ENCODE measurements around the gene CDC23. TPM values are rescaled to one million over a fixed set of nuclear protein-coding genes. Genes with fewer than 3 reads are reported as not detected.

CDC23 gene
- total RNA-seq, 2 experiments from 2014 or later = 45.0 to 46.7 TPM

DNA sequence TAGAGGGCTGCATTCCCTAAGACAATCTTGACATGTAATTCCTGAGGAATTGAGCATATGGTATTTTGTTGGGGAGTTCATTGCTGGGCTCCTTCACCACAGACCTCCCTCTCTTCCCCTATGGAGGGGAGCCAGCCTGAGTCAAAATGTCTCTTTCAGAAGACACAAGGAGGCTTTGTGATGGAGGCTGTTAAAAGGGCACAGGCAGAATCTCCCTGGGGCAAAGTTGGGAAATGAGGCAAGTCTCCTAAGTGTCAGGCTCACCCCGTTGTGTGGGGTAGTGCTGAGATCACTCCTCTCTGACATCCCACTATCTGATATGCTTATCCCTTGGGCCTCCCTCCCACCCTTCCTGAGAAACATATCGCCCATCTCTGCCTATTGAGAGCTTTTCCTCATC lies 30.7 kb upstream of the CDC23 start:
- no peaks in the 10 kb centered on the region for H3K9me2 ChIP-seq (ENCODE audit: insufficient read depth, low read length)
- no peak for TF ChIP-seq EZH2phosphoT487 (IDR thresholded peaks at IDR 0.05; ENCODE audit: borderline replicate concordance, low read depth, low read length)
- TF ChIP-seq, protein P1, sequence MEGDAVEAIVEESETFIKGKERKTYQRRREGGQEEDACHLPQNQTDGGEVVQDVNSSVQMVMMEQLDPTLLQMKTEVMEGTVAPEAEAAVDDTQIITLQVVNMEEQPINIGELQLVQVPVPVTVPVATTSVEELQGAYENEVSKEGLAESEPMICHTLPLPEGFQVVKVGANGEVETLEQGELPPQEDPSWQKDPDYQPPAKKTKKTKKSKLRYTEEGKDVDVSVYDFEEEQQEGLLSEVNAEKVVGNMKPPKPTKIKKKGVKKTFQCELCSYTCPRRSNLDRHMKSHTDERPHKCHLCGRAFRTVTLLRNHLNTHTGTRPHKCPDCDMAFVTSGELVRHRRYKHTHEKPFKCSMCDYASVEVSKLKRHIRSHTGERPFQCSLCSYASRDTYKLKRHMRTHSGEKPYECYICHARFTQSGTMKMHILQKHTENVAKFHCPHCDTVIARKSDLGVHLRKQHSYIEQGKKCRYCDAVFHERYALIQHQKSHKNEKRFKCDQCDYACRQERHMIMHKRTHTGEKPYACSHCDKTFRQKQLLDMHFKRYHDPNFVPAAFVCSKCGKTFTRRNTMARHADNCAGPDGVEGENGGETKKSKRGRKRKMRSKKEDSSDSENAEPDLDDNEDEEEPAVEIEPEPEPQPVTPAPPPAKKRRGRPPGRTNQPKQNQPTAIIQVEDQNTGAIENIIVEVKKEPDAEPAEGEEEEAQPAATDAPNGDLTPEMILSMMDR (conservative IDR thresholded peaks at IDR 0.05; ENCODE audit: low read length) = no peak
- H3K27ac ChIP-seq (ENCODE audit: low read depth, low read length, poor library complexity, severe bottlenecking) = no peak overlapping the region
- H3K4me2 ChIP-seq (ENCODE audit: low read length) = no peak overlapping the region
- no peak overlapping the region for H2AFZ ChIP-seq (ENCODE audit: low read length)
- H3K36me3 ChIP-seq (ENCODE audit: insufficient read depth, low read length) = no peaks in the 10 kb centered on the region
- DNase-seq (ENCODE audit: low spot score) = no peak
- ChIA-PET POLR2A (interaction anchor here (0.6 kb wide), 1 partner anchor 65 kb away, joined by 3 read pairs; no protein-coding TSS in a partner anchor), CTCF (ENCODE audit: unreplicated experiment) (no interaction called here)
- no TSS peak for BruUV-seq (replicated peaks)
- no peak overlapping the region for H3K4me3 ChIP-seq (ENCODE audit: low read depth, low read length, poor library complexity, severe bottlenecking)
- H3K9me3 ChIP-seq (ENCODE audit: low read length) = no peaks in the 10 kb centered on the region
- H4K20me1 ChIP-seq (ENCODE audit: insufficient read depth, low read length) = no peaks in the 10 kb centered on the region
- H3K4me1 ChIP-seq (ENCODE audit: insufficient read depth, low read length, poor library complexity, severe bottlenecking) = no peaks in the 10 kb centered on the region
- no peaks in the 10 kb centered on the region for H3K79me2 ChIP-seq (ENCODE audit: insufficient read depth, low read depth, low read length)
- intact Hi-C loops (cut with micrococcal nuclease; ENCODE audit: unreplicated experiment) = no loop called here

- H3K4me1 ChIP-seq (ENCODE audit: insufficient read depth, low read length, poor library complexity, severe bottlenecking) = no peaks in the 10 kb centered on the region
- no peaks in the 10 kb centered on the region for H4K20me1 ChIP-seq (ENCODE audit: insufficient read depth, low read length)
- no peak overlapping the region for H3K27ac ChIP-seq (ENCODE audit: low read depth, low read length, poor library complexity, severe bottlenecking)
- H3K4me2 ChIP-seq (ENCODE audit: low read length) = no peak overlapping the region
- no TSS peak for BruUV-seq (replicated peaks)
- intact Hi-C loops (cut with micrococcal nuclease; ENCODE audit: unreplicated experiment) = no loop called here
- no peaks in the 10 kb centered on the region for H3K9me3 ChIP-seq (ENCODE audit: low read length)
- POLR2A ChIA-PET = no interaction called here
- H3K9me2 ChIP-seq (ENCODE audit: insufficient read depth, low read length) = no peaks in the 10 kb centered on the region
- no peak overlapping the region for H3K4me3 ChIP-seq (ENCODE audit: low read depth, low read length, poor library complexity, severe bottlenecking)
- DNase-seq (ENCODE audit: low spot score) = no peak
- no peak for TF ChIP-seq EZH2phosphoT487 (IDR thresholded peaks at IDR 0.05; ENCODE audit: borderline replicate concordance, low read depth, low read length)
- TF ChIP-seq, protein P1 (conservative IDR thresholded peaks at IDR 0.05; ENCODE audit: low read length) = no peak
- H3K79me2 ChIP-seq (ENCODE audit: insufficient read depth, low read depth, low read length) = no peaks in the 10 kb centered on the region
- CTCF ChIA-PET (ENCODE audit: unreplicated experiment) = no interaction called here
- no peaks in the 10 kb centered on the region for H3K36me3 ChIP-seq (ENCODE audit: insufficient read depth, low read length)
- H2AFZ ChIP-seq (ENCODE audit: low read length) = no peak overlapping the region
These were observed 28.8 kb upstream of the CDC23 start for GRCh38 chr5:138241688-138242571.
